Upper lobe of left lung (tissue), 4 donors: ENCODE measurements around the gene CACNA1H.

ENCODE experiments used
- CTCF ChIP-seq, 6 experiments: fragments of 450-650 bp in 4 of 6; fragments of 200-600 bp in 2 of 6; sonication (generic) in 2 of 6; IDR thresholded peaks; one replicate each; pipeline ENCODE4 v1.5.1; 2016 to 2019; ENCODE audit warnings: antibody characterized with exemption in 6 of 6
- EP300 ChIP-seq, 4 donors: sonication (generic); formaldehyde crosslinking; IDR thresholded peaks; one replicate each; pipeline ENCODE4 v1.5.1; 2017; ENCODE audit warnings: antibody characterized with exemption in 4 of 4, control low read depth in 2 of 4
- POLR2A ChIP-seq, 4 donors: fragments of 450-650 bp; IDR thresholded peaks; one replicate each; pipeline ENCODE4 v1.5.1; 2016 to 2017; ENCODE audit warnings: antibody characterized with exemption in 4 of 4, mild to moderate bottlenecking in 2 of 4
- POLR2AphosphoS5 ChIP-seq, 2 donors: sonication (generic); formaldehyde crosslinking; IDR thresholded peaks; one replicate each; pipeline ENCODE4 v1.5.1; 2017; ENCODE audit warnings: antibody characterized with exemption in 2 of 2

GRCh38 chr16:1137604-1138003 lies 15.3 kb upstream of the CACNA1H start:
- no peak for TF ChIP-seq CTCF (IDR thresholded peaks at IDR 0.05)
- TF ChIP-seq EP300 (IDR thresholded peaks at IDR 0.05) = no peak
- no peak for TF ChIP-seq POLR2AphosphoS5 (IDR thresholded peaks at IDR 0.05)
- TF ChIP-seq POLR2A (IDR thresholded peaks at IDR 0.05) = no peak
